Stimulated activated naive CD4-positive, alpha-beta T cell (primary cell): ENCODE data around the gene CTSA.
A peak's percentile ranks its signal among the peaks of the same experiment; 100 is the strongest.
"Not testable (repeated sequence)": the region's sequence is repeated elsewhere in the genome, so short reads cannot be mapped to it uniquely, and the experiment has no call there.

Experiments used
- DNase-seq, 6 experiments: peaks; one replicate each; lab custom pipeline; 2025; lab: John Stamatoyannopoulos, UW

CTSA gene

GRCh38 chr20:45918182-45918737 lies 27.1 kb downstream of the CTSA start:
- no peak for DNase-seq

- no peak for DNase-seq
These were observed 27.8 kb downstream of the CTSA start for GRCh38 chr20:45918779-45919537.

GRCh38 chr20:45919542-45920399 lies 28.6 kb downstream of the CTSA start:
- no peak for DNase-seq

GRCh38 chr20:45920462-45921336 lies 29.6 kb downstream of the CTSA start:
- no peak for DNase-seq

GRCh38 chr20:45921337-45922189 lies 30.4 kb downstream of the CTSA start:
- no peak for DNase-seq

GRCh38 chr20:45924391-45925261 lies 33.5 kb downstream of the CTSA start:
- DNase-seq, result no peak

GRCh38 chr20:45925821-45926506 lies 34.8 kb downstream of the CTSA start:
- DNase-seq, result no peak

GRCh38 chr20:45926731-45927070 lies 35.6 kb downstream of the CTSA start:
- DNase-seq, result no peak

- no peak for DNase-seq
These were observed 36.1 kb downstream of the CTSA start for GRCh38 chr20:45927071-45927878.

- not testable (repeated sequence) for DNase-seq
These were observed 40.5 kb downstream of the CTSA start for GRCh38 chr20:45931680-45932079.

GRCh38 chr20:45933266-45934045 lies 42.3 kb downstream of the CTSA start:
- peak; percentile 25 to 78 (median 58) for DNase-seq

- DNase-seq, result peak in 2 of 6 experiments; percentile 48 to 72
These were observed 43.0 kb downstream of the CTSA start for GRCh38 chr20:45934046-45934585.

- peak; percentile 96 to 99 (median 98) for DNase-seq
These were observed 43.7 kb downstream of the CTSA start, which contains the start of gene PCIF1 for GRCh38 chr20:45934586-45935415. Gene PCIF1 (plus strand): TSS chr20:45934683. CDS start chr20:45939000, 4,317 bp downstream.

- peak in 1 of 6 experiments; percentile 81 for DNase-seq
These were observed 44.4 kb downstream of the CTSA start for GRCh38 chr20:45935416-45936046.

- no peak for DNase-seq
These were observed 46.6 kb downstream of the CTSA start for GRCh38 chr20:45937765-45938164.
